OCI-LY3 (cell line): ENCODE results near the gene UNC80.

Experiments used
- EZH2phosphoT487 ChIP-seq: fragments of 200-600 bp; shearing (Covaris generic); IDR thresholded peaks from 2 replicates; pipeline ENCODE4 v1.6.1; 2018; ENCODE audit warnings: antibody characterized with exemption, mixed run types, low read depth
- TF ChIP-seq, protein P1 (sequence below): fragments of 200-600, 300-600 bp; sonication (generic); IDR thresholded peaks from 2 replicates; pipeline ENCODE4 v1.5.1; 2014; ENCODE audit warnings: antibody characterized with exemption, low read length, low read depth

DNA sequence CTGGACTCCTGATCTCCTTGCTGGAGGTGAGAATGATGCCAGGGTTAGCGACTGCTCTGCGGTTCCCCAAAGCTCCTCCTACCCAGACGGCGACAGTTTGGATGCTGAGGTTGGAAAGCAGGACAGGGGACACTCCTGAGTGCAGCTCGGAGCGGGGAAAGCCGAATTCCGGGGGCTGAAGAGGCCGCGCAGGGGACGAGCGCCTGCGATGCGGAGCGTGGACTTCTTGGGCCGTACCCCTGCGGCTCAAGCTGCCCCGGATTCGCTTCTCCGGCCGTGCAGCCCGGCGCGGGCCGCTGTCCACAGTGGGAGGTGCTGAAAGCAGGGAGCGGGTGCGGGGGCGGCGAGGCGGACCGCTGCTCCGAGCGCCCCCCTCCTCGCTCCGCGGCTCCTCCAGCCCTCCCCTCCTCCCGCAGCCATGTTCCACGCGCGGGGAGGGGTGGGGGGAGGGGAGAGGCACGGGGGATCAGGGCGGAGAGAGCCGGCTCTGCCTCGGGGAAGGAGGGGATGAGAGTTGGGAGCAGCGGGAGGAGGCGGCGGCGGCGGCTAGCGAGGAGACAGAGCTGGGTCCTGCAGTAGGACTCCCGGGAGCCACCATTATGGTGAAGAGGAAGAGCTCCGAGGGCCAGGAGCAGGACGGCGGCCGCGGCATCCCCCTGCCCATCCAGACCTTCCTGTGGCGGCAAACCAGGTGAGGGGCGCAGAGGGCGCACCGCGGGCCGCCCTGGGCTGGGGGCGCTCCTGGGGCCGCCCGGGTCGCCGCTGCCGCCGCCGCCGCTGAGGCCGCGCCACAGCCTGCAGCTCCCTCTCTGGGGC, at the start of gene UNC80:
- TF ChIP-seq, protein P1, sequence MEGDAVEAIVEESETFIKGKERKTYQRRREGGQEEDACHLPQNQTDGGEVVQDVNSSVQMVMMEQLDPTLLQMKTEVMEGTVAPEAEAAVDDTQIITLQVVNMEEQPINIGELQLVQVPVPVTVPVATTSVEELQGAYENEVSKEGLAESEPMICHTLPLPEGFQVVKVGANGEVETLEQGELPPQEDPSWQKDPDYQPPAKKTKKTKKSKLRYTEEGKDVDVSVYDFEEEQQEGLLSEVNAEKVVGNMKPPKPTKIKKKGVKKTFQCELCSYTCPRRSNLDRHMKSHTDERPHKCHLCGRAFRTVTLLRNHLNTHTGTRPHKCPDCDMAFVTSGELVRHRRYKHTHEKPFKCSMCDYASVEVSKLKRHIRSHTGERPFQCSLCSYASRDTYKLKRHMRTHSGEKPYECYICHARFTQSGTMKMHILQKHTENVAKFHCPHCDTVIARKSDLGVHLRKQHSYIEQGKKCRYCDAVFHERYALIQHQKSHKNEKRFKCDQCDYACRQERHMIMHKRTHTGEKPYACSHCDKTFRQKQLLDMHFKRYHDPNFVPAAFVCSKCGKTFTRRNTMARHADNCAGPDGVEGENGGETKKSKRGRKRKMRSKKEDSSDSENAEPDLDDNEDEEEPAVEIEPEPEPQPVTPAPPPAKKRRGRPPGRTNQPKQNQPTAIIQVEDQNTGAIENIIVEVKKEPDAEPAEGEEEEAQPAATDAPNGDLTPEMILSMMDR: no peak
- no peak for TF ChIP-seq EZH2phosphoT487
